NCI-H187 (cell line): ENCODE results near the gene SLC3A2.

Experiments
- DNase-seq, 2 experiments: peaks; one replicate each; lab custom pipeline; 2025; lab: John Stamatoyannopoulos, UW

Gene SLC3A2

GRCh38 chr11:62910141-62910882 lies 29.6 kb downstream of the SLC3A2 start:
- DNase-seq: no peak

DNA sequence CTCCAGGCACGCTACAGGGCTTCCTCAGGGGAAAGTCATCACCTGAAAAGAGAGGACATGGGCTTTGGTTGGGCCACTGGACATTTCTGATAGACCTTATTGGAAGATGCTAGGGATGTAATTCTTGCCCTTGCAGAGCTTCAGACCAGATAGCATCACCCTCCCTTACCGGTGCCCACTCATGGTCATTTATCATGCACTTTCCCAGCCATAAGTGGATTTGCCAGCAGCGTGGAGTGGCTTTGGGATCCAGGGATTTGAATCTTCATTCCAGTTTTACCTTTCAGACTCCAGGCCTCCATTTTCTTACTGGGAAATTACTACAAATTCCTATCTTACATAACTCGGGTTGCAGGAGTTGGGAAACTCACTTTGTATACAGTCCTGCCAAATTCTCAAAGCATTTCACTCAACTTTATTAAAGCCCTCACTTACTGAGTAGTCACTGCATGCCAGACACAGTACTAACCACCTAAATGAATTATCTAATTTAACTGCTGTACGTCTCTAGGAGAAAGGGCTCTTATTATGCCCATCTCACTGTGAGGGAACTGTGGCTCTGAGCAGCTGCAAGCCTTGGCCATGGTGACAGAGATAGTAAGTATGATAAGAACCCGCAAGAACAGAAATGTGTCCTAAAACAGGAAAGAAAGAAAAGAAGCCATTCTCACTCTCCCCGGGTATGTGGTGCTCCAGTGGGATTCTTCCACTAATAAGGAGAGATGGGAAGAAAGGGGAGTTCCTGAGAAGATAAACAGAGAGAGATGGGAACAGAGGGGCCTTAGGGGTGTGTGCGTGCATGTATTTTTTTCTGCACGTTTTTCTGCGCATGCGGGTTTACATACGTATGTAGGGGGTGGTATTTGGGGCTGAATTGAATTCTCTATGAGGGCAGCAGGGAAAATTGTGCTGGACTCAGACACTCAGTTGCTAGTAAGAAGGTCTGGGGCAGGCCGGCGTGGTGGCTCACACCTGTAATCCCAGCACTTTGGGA lies 30.7 kb downstream of the SLC3A2 start:
- no peak for DNase-seq

DNA sequence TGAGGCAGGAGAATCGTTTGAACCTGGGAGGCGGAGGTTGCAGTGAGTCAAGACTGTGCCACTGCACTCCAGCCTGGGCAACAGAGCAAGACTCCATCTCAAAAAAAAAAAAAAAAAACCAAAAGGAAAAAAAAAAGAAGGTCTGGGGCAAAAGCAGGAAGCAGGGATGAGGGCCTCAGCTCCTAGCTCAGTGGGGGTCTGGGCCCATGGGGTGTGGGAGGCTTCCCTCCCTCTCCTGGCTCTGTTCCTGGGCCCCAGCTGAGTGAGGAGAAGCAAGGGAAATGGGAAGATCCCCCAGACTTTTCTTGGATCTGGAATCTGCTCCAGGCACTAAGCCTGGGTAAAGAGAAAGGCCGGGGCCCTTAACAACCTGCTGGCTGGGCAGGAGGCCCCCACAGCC lies 31.6 kb downstream of the SLC3A2 start:
- no peak for DNase-seq

DNA sequence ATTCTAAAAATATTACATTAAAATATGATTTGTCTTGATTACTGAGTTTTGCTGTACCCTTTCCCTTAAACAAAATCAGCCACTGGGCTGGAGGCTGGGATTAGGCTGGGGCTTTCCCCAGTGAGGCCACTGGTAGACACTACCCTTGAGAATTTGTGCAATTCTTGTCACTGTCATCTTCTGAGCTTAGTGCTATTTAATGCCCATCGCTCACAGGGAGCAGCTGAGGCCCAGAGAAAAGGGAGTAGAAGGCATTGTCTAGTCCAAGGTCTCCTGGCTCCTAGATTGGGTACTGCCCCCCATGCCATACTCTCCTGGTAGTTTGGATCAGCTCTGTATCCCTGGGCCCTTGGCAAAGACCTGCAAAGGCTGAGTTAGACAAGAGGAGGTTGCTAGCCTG lies 33.7 kb downstream of the SLC3A2 start:
- DNase-seq: no peak

DNA sequence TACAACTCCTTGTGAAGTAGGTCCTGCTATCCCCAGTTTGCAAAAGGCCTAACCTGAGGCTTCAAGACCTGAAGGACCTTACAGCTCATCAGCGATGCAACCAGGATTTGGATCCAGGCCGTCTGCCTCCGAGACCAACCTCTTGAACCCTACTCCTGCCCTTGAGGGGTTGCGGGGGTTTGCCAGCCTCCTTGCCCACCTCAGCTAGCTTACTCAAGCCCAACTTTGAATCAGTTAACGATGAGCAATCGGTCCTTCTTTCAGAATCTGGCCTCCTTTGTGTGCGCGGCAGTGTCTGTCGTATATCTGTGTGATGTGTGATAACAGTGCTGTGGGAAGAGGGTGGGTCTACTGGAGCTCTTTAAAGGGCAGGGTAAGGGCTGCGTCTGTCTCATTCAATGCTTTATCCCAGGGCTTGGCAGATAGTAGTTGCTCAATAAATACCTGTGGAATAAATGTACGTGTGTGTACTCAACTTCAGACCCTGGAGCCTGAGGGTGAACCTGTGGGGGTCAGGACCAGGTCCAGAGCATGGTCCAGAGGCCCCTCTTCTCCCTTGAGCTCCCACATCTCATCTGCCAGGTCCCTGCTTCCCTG lies 37.3 kb downstream of the SLC3A2 start:
- DNase-seq: no peak

GRCh38 chr11:62918531-62918930 lies 37.8 kb downstream of the SLC3A2 start:
- no peak for DNase-seq

DNA sequence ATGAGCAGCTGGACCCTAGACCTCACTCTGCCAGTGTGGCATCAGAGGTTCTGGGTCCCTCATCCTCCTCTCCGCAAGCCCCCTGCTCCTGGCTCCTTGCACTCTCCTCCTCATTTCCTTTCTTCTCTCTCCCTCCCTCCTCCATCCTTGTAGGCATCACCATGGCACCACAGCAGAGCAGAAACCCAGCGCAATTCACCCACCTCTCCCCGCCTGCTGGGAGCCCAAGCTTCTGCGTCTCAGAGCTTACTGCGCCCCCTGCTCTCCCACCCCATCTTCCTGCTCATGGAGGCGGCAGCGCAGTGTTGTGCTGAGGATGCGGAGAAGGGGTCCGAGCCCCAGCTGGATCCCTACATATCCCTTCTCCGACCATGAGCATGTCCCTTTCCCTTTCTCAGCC lies 38.8 kb downstream of the SLC3A2 start:
- no peak for DNase-seq

DNA sequence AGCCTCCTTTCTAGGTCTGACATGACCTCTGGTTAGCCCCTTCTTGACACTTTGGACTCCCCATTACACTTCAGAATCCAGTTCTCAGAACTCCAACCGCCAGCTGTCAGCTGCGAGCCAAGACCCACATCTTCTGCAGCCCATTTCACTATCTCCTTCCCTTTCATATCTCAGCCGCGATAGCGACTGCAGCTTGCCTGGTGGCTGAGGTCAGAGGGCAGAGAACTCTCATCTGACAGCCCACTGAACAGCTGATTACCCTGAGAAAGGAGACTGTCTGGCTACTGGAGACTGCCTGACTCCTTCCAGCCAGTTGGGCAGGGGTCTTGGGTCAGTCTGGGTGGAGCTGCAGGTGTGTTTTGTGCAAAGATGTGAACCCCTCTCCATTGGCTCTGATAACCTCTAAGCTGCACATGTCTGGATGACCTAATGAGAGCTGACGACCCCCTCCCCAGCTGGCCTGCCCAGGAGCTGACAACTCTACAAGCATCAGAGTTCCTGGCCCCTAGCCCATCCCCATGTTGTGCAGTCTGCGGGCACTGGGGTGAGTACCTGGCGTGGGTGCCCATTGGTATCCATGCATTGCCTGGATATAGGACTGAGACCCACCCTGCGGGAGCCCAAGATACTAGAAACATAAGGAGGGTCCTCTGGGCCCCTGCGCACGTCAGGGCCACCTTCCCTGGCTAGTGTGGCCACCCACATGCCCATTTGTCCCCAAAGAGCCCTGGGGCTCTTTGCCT lies 39.4 kb downstream of the SLC3A2 start:
- DNase-seq: no peak

- DNase-seq: no peak
These were observed 40.5 kb downstream of the SLC3A2 start, which contains the start of gene CHRM1 for GRCh38 chr11:62921201-62921572. CHRM1 (minus strand) TSS chr11:62921363; CDS start chr11:62911100, 10,263 bp downstream.

DNA sequence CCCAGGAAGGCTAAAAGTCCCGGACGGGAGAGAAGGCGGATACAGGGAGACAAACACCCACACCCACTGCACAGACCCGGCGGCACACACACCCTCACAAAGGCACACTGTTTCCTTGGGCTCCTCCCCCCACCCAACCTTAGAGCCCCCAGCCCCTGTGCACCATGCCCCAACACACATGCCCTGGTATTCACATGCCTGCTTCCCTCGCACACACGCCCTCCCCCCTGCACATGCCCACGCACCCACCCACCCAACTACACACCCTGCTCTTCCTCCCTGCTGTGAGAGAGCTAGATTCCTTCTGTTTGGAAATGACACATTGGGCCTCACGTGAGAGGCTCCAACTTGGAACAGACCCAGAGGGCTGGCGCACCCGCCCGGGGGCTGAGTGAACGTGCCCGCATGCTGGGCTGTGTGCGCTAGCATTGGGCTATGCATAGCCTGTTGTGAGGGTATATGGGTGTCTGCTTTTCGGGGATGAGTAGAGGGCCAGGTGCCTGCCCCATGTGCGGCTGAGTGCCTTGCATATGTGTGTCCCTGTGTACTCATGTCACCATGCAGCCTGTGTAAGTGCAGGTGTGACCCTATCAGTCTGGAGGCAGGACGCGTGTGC lies 41.0 kb downstream of the SLC3A2 start:
- no peak for DNase-seq

- DNase-seq: no peak
These were observed 41.5 kb downstream of the SLC3A2 start for GRCh38 chr11:62922189-62922589.

GRCh38 chr11:62922653-62923431 lies 42.1 kb downstream of the SLC3A2 start:
- no peak for DNase-seq

DNA sequence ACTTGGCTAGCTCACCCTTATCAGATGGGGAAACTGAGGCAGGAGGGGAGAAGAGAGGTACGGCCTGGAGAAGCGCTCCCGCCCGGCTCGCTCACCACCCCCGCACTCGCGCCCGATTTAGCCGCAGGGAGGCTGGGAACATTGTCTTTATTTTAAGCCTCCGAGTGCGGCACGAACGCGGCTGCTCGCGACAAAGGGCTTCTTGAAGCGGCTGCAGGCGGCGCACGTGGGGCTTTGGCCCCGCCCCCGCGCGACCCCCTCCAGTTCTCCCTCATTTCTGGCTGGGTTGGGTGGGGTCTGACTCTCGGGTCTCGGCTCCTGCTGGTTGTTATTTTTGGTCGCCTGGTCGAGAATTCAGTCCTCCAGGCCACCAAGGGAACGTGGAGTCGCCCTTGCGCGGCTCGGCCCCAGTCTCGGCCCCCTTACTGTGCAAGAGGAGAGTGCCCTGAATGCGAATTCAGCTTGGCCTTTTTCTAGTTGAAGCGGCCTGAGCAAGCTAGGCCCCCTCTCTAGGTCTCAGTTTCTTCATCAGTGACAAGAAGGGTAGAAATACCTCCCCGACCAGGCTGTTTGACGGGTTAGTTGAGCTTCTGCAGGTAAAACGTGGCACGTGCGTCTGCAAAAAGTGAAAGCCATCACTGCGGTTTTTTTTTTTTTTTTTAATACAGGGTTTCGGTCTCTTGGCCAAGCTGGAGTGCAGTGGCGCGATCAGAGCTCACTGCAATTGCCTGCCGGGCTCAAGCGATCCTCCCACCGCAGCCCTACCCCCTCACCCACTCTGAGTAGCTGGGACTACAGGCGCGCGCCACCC lies 43.1 kb downstream of the SLC3A2 start:
- DNase-seq: no peak

DNA sequence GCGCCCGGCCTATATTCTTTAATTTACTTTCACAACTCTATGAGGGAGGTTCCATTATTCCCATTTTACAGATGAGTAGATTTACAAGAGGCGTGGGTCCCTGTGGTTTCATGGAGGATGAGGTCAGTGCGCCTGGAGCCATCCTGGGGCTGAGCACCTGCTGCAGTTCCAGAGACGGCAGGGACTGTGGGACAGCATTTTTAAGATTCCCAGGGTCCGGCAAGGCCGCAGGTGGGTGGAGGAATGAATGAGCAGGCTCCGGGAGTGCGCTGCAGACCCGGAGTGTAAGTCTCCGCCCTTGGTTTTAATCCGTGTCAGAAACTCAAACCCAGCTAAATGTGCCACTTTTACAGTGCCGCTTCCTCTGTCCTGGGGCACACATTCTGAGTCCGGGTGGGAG lies 44.6 kb downstream of the SLC3A2 start:
- no peak for DNase-seq

GRCh38 chr11:62925745-62926679 lies 45.3 kb downstream of the SLC3A2 start:
- DNase-seq: no peak

GRCh38 chr11:62926680-62927455 lies 46.2 kb downstream of the SLC3A2 start:
- no peak for DNase-seq

DNA sequence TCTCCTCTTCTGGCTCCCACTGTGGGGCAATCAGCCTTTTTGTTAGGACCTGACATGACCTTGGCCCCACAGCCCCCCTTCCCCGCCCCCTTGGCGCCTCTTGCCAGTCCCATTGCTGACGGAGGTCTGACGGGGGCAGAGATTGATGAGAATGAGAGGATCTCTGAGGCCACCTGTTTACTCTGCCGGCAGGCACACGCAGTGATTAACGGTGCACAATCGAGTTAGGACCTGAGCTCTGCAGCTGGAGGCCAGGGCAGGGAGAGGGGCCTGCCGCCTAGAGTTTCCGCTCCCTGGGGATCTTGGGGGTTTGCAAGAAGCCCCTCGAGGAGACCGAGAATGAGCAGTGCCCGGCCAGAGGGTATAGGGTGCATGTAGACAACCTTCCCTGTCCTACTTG lies 47.3 kb downstream of the SLC3A2 start:
- DNase-seq: no peak

- DNase-seq: no peak
These were observed 49.5 kb downstream of the SLC3A2 start for GRCh38 chr11:62930157-62930556.
